ENCODE data around the gene STK25.

STK25 gene

GRCh38 chr2:241482126-241482955 lies 26.0 kb downstream of the STK25 start:
- Mint-ChIP-seq H3K4me3 (no peak overlapping the region), H3K27ac (no peak overlapping the region), H3K36me3 (no peaks in the 10 kb centered on the region), H3K27me3 (peaks cover 27% of the 10 kb centered on the region), H3K4me1 (no peaks in the 10 kb centered on the region), H3K9me3 (no peaks in the 10 kb centered on the region)
- no peak for DNase-seq
- CTCF ChIA-PET = no interaction called here

DNA sequence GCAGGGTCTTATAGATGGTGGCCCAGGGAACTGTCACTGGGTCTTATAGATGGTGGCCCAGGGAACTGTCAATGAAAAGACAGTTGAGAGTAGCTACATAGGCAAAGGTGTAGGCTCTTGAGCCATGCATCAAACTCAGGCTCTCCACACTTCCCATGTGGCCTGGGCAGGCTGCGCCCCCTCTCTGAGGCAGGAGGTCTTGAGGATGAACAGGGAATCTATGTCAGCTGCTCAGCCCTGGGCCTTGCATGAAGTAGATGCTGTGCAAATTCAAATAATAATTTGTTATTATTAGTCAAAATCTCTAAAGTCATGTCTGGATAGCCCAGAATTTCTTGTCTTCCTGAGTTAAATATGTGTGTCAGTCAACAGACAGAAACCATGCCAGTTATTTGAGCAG lies 26.7 kb downstream of the STK25 start:
- Mint-ChIP-seq H3K27ac (no peak overlapping the region), H3K36me3 (no peaks in the 10 kb centered on the region), H3K4me1 (no peaks in the 10 kb centered on the region), H3K4me3 (no peak overlapping the region), H3K27me3 (peaks cover 28% of the 10 kb centered on the region), H3K9me3 (no peaks in the 10 kb centered on the region)
- CTCF ChIA-PET = no interaction called here
- DNase-seq = no peak

DNA sequence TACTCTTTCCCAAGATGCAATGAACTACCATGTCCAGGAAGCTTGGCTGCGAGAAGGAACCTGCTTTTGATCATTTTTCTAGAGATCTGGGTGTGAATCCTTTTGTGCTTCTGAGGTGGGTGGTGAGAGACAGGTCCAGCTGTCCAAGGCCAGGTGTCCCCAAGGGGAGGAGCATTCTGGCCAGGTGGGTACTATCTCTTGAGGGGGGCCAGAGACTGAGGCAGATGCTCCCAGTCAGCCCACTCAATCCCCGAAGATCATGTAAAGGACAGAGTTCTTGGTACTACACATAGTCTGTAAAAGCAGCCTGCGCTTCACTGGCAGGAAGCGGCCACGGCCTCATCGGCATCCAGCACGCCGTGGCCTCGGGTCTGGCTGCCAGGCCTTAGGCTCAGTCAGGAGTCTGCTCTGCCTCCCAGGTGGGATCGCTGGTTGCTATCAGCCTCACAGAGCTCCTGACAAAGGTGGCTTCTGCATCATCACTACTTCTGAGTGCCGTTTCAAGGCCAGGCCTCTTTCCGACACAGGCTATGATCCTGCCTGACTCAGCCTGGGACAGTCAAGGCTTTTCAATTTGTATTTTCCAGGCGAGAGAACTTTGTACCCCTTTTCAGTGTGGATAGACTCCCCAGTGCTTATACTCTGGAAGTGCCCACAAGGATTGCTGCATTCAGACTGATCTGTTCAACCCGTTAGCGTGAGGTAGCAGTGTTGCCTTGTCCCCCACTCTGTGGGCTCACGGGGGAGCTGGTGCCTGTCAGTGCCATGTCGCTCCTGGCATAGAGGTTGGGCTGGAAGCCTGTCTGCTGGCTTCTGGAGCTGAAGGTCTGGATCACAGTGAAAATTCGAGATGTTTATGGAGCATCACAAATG lies 29.1 kb downstream of the STK25 start:
- CTCF ChIA-PET = no interaction called here
- DNase-seq = no peak
- Mint-ChIP-seq H3K27ac (no peak overlapping the region), H3K4me1 (no peaks in the 10 kb centered on the region), H3K27me3 (peaks cover 21% of the 10 kb centered on the region), H3K4me3 (no peak overlapping the region), H3K9me3 (no peaks in the 10 kb centered on the region), H3K36me3 (no peaks in the 10 kb centered on the region)

DNA sequence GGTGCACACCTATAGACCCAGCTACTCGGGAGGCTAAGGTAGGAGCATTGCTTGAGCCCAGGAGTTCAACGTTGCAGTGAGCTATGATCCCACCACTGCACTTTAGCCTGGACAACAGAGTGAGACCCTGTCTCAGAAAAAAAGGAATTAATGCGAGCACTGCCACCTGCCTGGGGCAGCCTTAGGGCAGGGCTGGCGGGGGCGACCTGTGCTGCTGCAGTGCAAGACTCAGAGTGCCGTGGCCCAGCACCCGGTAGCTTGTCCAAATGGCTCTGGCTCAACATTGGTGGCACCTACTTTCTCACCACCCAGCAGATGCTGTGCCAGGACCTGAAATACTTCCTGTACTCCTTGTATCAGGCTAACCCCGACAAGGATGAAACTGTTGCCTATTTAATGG lies 30.2 kb downstream of the STK25 start:
- CTCF ChIA-PET = no interaction called here
- Mint-ChIP-seq H3K27me3 (peaks cover 26% of the 10 kb centered on the region), H3K36me3 (no peaks in the 10 kb centered on the region), H3K27ac (no peak overlapping the region), H3K4me3 (no peak overlapping the region), H3K4me1 (no peaks in the 10 kb centered on the region), H3K9me3 (no peaks in the 10 kb centered on the region)
- DNase-seq = no peak

- Mint-ChIP-seq H3K4me3 (no peak overlapping the region), H3K36me3 (no peaks in the 10 kb centered on the region), H3K9me3 (no peaks in the 10 kb centered on the region), H3K4me1 (peaks cover 3% of the 10 kb centered on the region), H3K27ac (no peak overlapping the region), H3K27me3 (peaks cover 46% of the 10 kb centered on the region)
- DNase-seq = no peak
- CTCF ChIA-PET = interaction anchor here (0.8 kb wide), 1 partner anchor 43 kb away, joined by 3 read pairs; no protein-coding TSS in a partner anchor
These were observed 33.1 kb downstream of the STK25 start for GRCh38 chr2:241475267-241475666.

DNA sequence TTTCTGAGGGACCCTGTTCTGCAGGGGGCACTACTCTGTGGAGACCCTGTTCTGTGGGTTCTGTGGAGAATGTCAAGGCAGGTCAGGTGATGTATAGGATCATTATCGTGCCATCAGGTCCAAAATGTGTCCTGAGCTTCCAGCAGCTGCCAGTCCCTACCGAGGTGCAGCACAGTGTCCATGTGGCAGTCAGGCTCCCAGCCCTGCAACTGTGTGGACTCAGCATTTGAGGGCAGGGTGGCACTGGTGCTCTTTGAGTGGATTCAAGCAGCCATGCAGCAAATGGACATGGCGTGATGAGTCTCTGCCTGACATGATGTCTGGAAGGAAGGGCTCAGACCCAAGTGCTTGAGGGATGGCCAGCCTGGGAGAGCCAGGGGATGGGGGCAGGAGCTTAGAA lies 35.0 kb downstream of the STK25 start:
- H3K4me3 Mint-ChIP-seq = no peak overlapping the region
- H3K4me1 Mint-ChIP-seq = peaks cover 7% of the 10 kb centered on the region
- H3K9me3 Mint-ChIP-seq = no peaks in the 10 kb centered on the region
- CTCF ChIA-PET = no interaction called here
- no peak overlapping the region for H3K27ac Mint-ChIP-seq
- no peaks in the 10 kb centered on the region for H3K36me3 Mint-ChIP-seq
- no peak for DNase-seq
- H3K27me3 Mint-ChIP-seq = peaks cover 48% of the 10 kb centered on the region

DNA sequence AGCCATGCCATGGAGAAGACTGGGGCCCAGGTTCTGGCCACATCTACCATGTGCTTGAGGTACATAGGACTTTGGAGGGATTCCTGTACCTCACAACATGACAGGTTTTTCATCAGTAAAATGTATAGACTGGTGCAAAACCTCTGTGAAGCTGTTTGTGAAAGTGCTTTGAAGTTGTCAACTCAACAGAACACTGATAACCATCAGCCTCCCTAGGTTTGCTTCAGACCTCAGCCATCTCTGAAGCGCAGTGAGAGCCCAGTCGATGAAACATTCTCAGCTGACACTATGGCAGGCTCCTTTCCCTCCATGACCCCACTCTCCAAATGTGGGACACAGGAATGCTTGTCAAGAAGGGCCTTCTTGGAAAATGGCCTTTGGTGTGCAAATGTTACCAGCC lies 38.6 kb downstream of the STK25 start:
- Mint-ChIP-seq H3K4me1 (peaks cover 7% of the 10 kb centered on the region), H3K4me3 (no peak overlapping the region), H3K27ac (no peak overlapping the region), H3K36me3 (no peaks in the 10 kb centered on the region), H3K9me3 (no peaks in the 10 kb centered on the region), H3K27me3 (peaks cover 66% of the 10 kb centered on the region)
- CTCF ChIA-PET = no interaction called here
- no peak for DNase-seq

GRCh38 chr2:241468476-241468781 lies 40.0 kb downstream of the STK25 start:
- Mint-ChIP-seq H3K27ac (no peak overlapping the region), H3K9me3 (no peaks in the 10 kb centered on the region), H3K4me1 (peaks cover 7% of the 10 kb centered on the region), H3K36me3 (no peaks in the 10 kb centered on the region), H3K27me3 (peaks cover 70% of the 10 kb centered on the region), H3K4me3 (no peak overlapping the region)
- no peak for DNase-seq
- CTCF ChIA-PET = no interaction called here

- Mint-ChIP-seq H3K4me1 (peaks cover 7% of the 10 kb centered on the region), H3K36me3 (no peaks in the 10 kb centered on the region), H3K4me3 (no peak overlapping the region), H3K9me3 (no peaks in the 10 kb centered on the region), H3K27me3 (peaks cover 65% of the 10 kb centered on the region), H3K27ac (no peak overlapping the region)
- DNase-seq = no peak
- CTCF ChIA-PET = no interaction called here
These were observed 40.5 kb downstream of the STK25 start for GRCh38 chr2:241467777-241468475.

GRCh38 chr2:241466230-241466629 lies 42.2 kb downstream of the STK25 start:
- DNase-seq = no peak
- Mint-ChIP-seq H3K27ac (no peak overlapping the region), H3K4me3 (no peak overlapping the region), H3K9me3 (no peaks in the 10 kb centered on the region), H3K36me3 (no peaks in the 10 kb centered on the region), H3K27me3 (peaks cover 57% of the 10 kb centered on the region), H3K4me1 (peaks cover 7% of the 10 kb centered on the region)
- CTCF ChIA-PET = no interaction called here

GRCh38 chr2:241465543-241465942 lies 42.8 kb downstream of the STK25 start:
- no peaks in the 10 kb centered on the region for H3K9me3 Mint-ChIP-seq
- no peak for DNase-seq
- no peak overlapping the region for H3K4me3 Mint-ChIP-seq
- no peaks in the 10 kb centered on the region for H3K36me3 Mint-ChIP-seq
- CTCF ChIA-PET = no interaction called here
- no peak overlapping the region for H3K27ac Mint-ChIP-seq
- peaks cover 7% of the 10 kb centered on the region for H3K4me1 Mint-ChIP-seq
- peaks cover 57% of the 10 kb centered on the region for H3K27me3 Mint-ChIP-seq

GRCh38 chr2:241463276-241464135 lies 44.9 kb downstream of the STK25 start:
- Mint-ChIP-seq H3K27me3 (peaks cover 58% of the 10 kb centered on the region), H3K4me3 (no peak overlapping the region), H3K36me3 (no peaks in the 10 kb centered on the region), H3K27ac (peak overlapping the region; percentile 26), H3K9me3 (no peaks in the 10 kb centered on the region), H3K4me1 (no peaks in the 10 kb centered on the region)
- CTCF ChIA-PET = no interaction called here
- no peak for DNase-seq

GRCh38 chr2:241461693-241462677 lies 46.4 kb downstream of the STK25 start:
- Mint-ChIP-seq H3K27ac (no peak overlapping the region), H3K9me3 (no peaks in the 10 kb centered on the region), H3K36me3 (no peaks in the 10 kb centered on the region), H3K27me3 (peaks cover 60% of the 10 kb centered on the region), H3K4me3 (no peak overlapping the region), H3K4me1 (no peaks in the 10 kb centered on the region)
- CTCF ChIA-PET = no interaction called here
- no peak for DNase-seq
